Natural killer cell treated with Interleukin-12 subunit alpha and Interleukin-12 subunit beta and Interleukin-15 and Interleukin-18, amount 100 ng/mL, for 72 hours (primary cell): ENCODE measurements around the gene CARD9. TPM values are rescaled to one million over a fixed set of nuclear protein-coding genes. Genes with fewer than 3 reads are reported as not detected.

Source experiments
- ATAC-seq, 2 donors: fragments of 150-1000 bp; cut with Tn5 transposase in 1 of 2; sonication (Bioruptor Pico), chemical (Tn5 transposase) in 1 of 2; 2 replicates each; pipeline ENCODE4 v1.10.0; 2021
- DNase-seq: peaks from one replicate; pipeline ENCODE4 v3.0.0; 2022; ENCODE audit warnings: low spot score
- H3K27ac Mint-ChIP-seq, 2 donors: 1 replicate in 1 of 2; 2 replicates in 1 of 2; pipeline ENCODE4 v1.8.0; 2022; ENCODE audit warnings: mixed read lengths in 2 of 2, mild to moderate bottlenecking in 1 of 2, moderate library complexity in 1 of 2
- H3K27me3 Mint-ChIP-seq, 2 donors: 1 replicate in 1 of 2; 2 replicates in 1 of 2; pipeline ENCODE4 v1.8.0; 2022; ENCODE audit warnings: mixed read lengths in 2 of 2
- H3K36me3 Mint-ChIP-seq: one replicate; pipeline ENCODE4 v1.8.0; 2022; ENCODE audit warnings: mixed read lengths
- H3K4me1 Mint-ChIP-seq, 2 donors: 1 replicate in 1 of 2; 2 replicates in 1 of 2; pipeline ENCODE4 v1.8.0; 2022; ENCODE audit warnings: low read depth in 2 of 2, mixed read lengths in 2 of 2, mild to moderate bottlenecking in 1 of 2
- H3K4me3 Mint-ChIP-seq: one replicate; pipeline ENCODE4 v1.8.0; 2022; ENCODE audit warnings: mixed read lengths
- H3K9me3 Mint-ChIP-seq: 2 replicates; pipeline ENCODE4 v1.8.0; 2022; ENCODE audit warnings: mixed read lengths
- total RNA-seq, 2 donors: library from RNA; stranded (reverse); gene quantifications; one replicate each; pipeline ENCODE4 v1.2.3, GENCODE V29; 2022

Gene CARD9
- total RNA-seq, 2 donors from 2014 or later, result 2.8 to 9.4 TPM

GRCh38 chr9:136330406-136330990 lies 43.0 kb downstream of the CARD9 start:
- ATAC-seq (no peak), DNase-seq (no peak)
- Mint-ChIP-seq H3K27ac (no peak overlapping the region), H3K9me3 (no peaks in the 10 kb centered on the region), H3K36me3 (no peaks in the 10 kb centered on the region), H3K4me3 (no peak overlapping the region), H3K4me1 (peaks cover 0 to 3% of the 10 kb centered on the region in 2 donors), H3K27me3 (peaks cover 0 to 2% of the 10 kb centered on the region in 2 donors)

GRCh38 chr9:136329636-136330405 lies 43.6 kb downstream of the CARD9 start:
- no peaks in the 10 kb centered on the region for H3K36me3 Mint-ChIP-seq
- no peak overlapping the region for H3K27ac Mint-ChIP-seq
- H3K9me3 Mint-ChIP-seq, result no peaks in the 10 kb centered on the region
- no peak overlapping the region for H3K4me3 Mint-ChIP-seq
- ATAC-seq (no peak), DNase-seq (no peak)
- H3K4me1 Mint-ChIP-seq, result peaks cover 0 to 3% of the 10 kb centered on the region in 2 donors
- peaks cover 0 to 2% of the 10 kb centered on the region in 2 donors for H3K27me3 Mint-ChIP-seq

GRCh38 chr9:136329211-136329627 lies 44.2 kb downstream of the CARD9 start:
- Mint-ChIP-seq H3K4me3 (no peak overlapping the region), H3K4me1 (peaks cover 0 to 3% of the 10 kb centered on the region in 2 donors), H3K27ac (no peak overlapping the region), H3K27me3 (peaks cover 0 to 2% of the 10 kb centered on the region in 2 donors), H3K36me3 (no peaks in the 10 kb centered on the region), H3K9me3 (no peaks in the 10 kb centered on the region)
- no peak for DNase-seq
- no peak for ATAC-seq

GRCh38 chr9:136328622-136329041 lies 44.8 kb downstream of the CARD9 start:
- Mint-ChIP-seq H3K9me3 (no peaks in the 10 kb centered on the region), H3K36me3 (no peaks in the 10 kb centered on the region), H3K27ac (no peak overlapping the region), H3K4me3 (no peak overlapping the region), H3K27me3 (peaks cover 0 to 2% of the 10 kb centered on the region in 2 donors), H3K4me1 (peaks cover 0 to 3% of the 10 kb centered on the region in 2 donors)
- DNase-seq (no peak), ATAC-seq (no peak)

GRCh38 chr9:136328011-136328621 lies 45.4 kb downstream of the CARD9 start:
- no peaks in the 10 kb centered on the region for H3K9me3 Mint-ChIP-seq
- H3K27ac Mint-ChIP-seq, result no peak overlapping the region
- H3K4me3 Mint-ChIP-seq, result no peak overlapping the region
- H3K36me3 Mint-ChIP-seq, result no peaks in the 10 kb centered on the region
- ATAC-seq (no peak), DNase-seq (no peak)
- H3K27me3 Mint-ChIP-seq, result peaks cover 0 to 2% of the 10 kb centered on the region in 2 donors
- H3K4me1 Mint-ChIP-seq, result peaks cover 0 to 3% of the 10 kb centered on the region in 2 donors

GRCh38 chr9:136327304-136327974 lies 46.0 kb downstream of the CARD9 start, which contains the start of gene GPSM1:
Gene GPSM1, plus strand, starts transcription at chr9:136327539. Its CDS starts 157 bp downstream, at chr9:136327696.
- Mint-ChIP-seq H3K9me3 (no peaks in the 10 kb centered on the region), H3K27me3 (peaks cover 0 to 2% of the 10 kb centered on the region in 2 donors), H3K4me1 (peaks cover 0 to 3% of the 10 kb centered on the region in 2 donors), H3K4me3 (peak within 1 kb of the TSS; percentile 63), H3K27ac (no peak within 1 kb of the TSS), H3K36me3 (no peaks in the 10 kb centered on the region)
- ATAC-seq (peak; percentile 52), DNase-seq (no peak)

- ATAC-seq (no peak), DNase-seq (no peak)
- Mint-ChIP-seq H3K4me1 (peaks cover 0 to 3% of the 10 kb centered on the region in 2 donors), H3K9me3 (no peaks in the 10 kb centered on the region), H3K27ac (no peak overlapping the region), H3K4me3 (peak overlapping the region; percentile 63), H3K27me3 (peaks cover 0 to 2% of the 10 kb centered on the region in 2 donors), H3K36me3 (no peaks in the 10 kb centered on the region)
These were observed 46.6 kb downstream of the CARD9 start for GRCh38 chr9:136326761-136327303.

GRCh38 chr9:136326061-136326760 lies 47.3 kb downstream of the CARD9 start:
- no peak overlapping the region for H3K27ac Mint-ChIP-seq
- peaks cover 0 to 2% of the 10 kb centered on the region in 2 donors for H3K27me3 Mint-ChIP-seq
- H3K4me1 Mint-ChIP-seq, result peaks cover 0 to 3% of the 10 kb centered on the region in 2 donors
- no peak for DNase-seq
- no peak overlapping the region for H3K4me3 Mint-ChIP-seq
- ATAC-seq, result no peak
- no peaks in the 10 kb centered on the region for H3K36me3 Mint-ChIP-seq
- H3K9me3 Mint-ChIP-seq, result no peaks in the 10 kb centered on the region

- peaks cover 0 to 3% of the 10 kb centered on the region in 2 donors for H3K4me1 Mint-ChIP-seq
- no peaks in the 10 kb centered on the region for H3K36me3 Mint-ChIP-seq
- no peak overlapping the region for H3K27ac Mint-ChIP-seq
- no peak overlapping the region for H3K4me3 Mint-ChIP-seq
- ATAC-seq, result no peak
- peaks cover 0 to 2% of the 10 kb centered on the region in 2 donors for H3K27me3 Mint-ChIP-seq
- no peaks in the 10 kb centered on the region for H3K9me3 Mint-ChIP-seq
- DNase-seq, result no peak
These were observed 48.1 kb downstream of the CARD9 start for GRCh38 chr9:136325358-136325757.

- H3K4me3 Mint-ChIP-seq, result no peak overlapping the region
- peaks cover 0 to 3% of the 10 kb centered on the region in 2 donors for H3K4me1 Mint-ChIP-seq
- H3K36me3 Mint-ChIP-seq, result no peaks in the 10 kb centered on the region
- H3K9me3 Mint-ChIP-seq, result no peaks in the 10 kb centered on the region
- H3K27ac Mint-ChIP-seq, result no peak overlapping the region
- DNase-seq (no peak), ATAC-seq (no peak)
- H3K27me3 Mint-ChIP-seq, result peaks cover 0 to 2% of the 10 kb centered on the region in 2 donors
These were observed 48.8 kb downstream of the CARD9 start for GRCh38 chr9:136324501-136325300.

GRCh38 chr9:136323371-136323789 lies 50.1 kb downstream of the CARD9 start:
- ATAC-seq (no peak), DNase-seq (no peak)
- no peaks in the 10 kb centered on the region for H3K36me3 Mint-ChIP-seq
- no peak overlapping the region for H3K27ac Mint-ChIP-seq
- no peaks in the 10 kb centered on the region for H3K4me1 Mint-ChIP-seq
- no peaks in the 10 kb centered on the region for H3K9me3 Mint-ChIP-seq
- H3K4me3 Mint-ChIP-seq, result no peak overlapping the region
- H3K27me3 Mint-ChIP-seq, result no peaks in the 10 kb centered on the region

GRCh38 chr9:136322756-136323330 lies 50.6 kb downstream of the CARD9 start:
- Mint-ChIP-seq H3K4me1 (no peaks in the 10 kb centered on the region), H3K27ac (no peak overlapping the region), H3K27me3 (no peaks in the 10 kb centered on the region), H3K9me3 (no peaks in the 10 kb centered on the region), H3K36me3 (no peaks in the 10 kb centered on the region), H3K4me3 (no peak overlapping the region)
- no peak for ATAC-seq
- no peak for DNase-seq
